GM12872 (cell line): ENCODE measurements around the gene CCDC188.
A peak's percentile ranks its signal among the peaks of the same experiment; 100 is the strongest.

Source experiments
- CTCF ChIP-seq: IDR thresholded peaks from 3 replicates; pipeline ENCODE4 v1.5.1; 2011; ENCODE audit warnings: low read depth, mild to moderate bottlenecking, low read length, moderate library complexity; ENCODE audit not compliant: insufficient read depth

CCDC188 gene

GRCh38 chr22:20124083-20124787 lies 26.6 kb downstream of the CCDC188 start:
- no peak for TF ChIP-seq CTCF

- TF ChIP-seq CTCF: no peak
Measured at GRCh38 chr22:20123366-20124082, 27.3 kb downstream of the CCDC188 start.

- no peak for TF ChIP-seq CTCF
Measured at GRCh38 chr22:20121856-20122415, 28.9 kb downstream of the CCDC188 start.

GRCh38 chr22:20118300-20119020 lies 32.4 kb downstream of the CCDC188 start:
- no peak for TF ChIP-seq CTCF

- TF ChIP-seq CTCF: no peak
Measured at GRCh38 chr22:20117633-20118299, 33.1 kb downstream of the CCDC188 start.

- 0 out of 3 replicates have a peak, but pooled peaks have one; percentile 14 for TF ChIP-seq CTCF
Measured at GRCh38 chr22:20116951-20117632, 33.8 kb downstream of the CCDC188 start, which contains the start of gene TRMT2A. TRMT2A (minus strand) TSS chr22:20117226; CDS start chr22:20116906, 320 bp downstream.
